GM12878 (cell line): ENCODE measurements around the gene TSPAN2. TPM values are rescaled to one million over a fixed set of nuclear protein-coding genes. Genes with fewer than 3 reads are reported as not detected.

ENCODE experiments used
- ATAC-seq: fragments of 200-7000 bp; cut with Tn5 transposase; 3 replicates; pipeline ENCODE4 v1.9.1; 2020; ENCODE audit warnings: mild to moderate bottlenecking, moderate library complexity
- BruUV-seq: library from RNA; stranded (reverse); fragments of 400-500 nt; replicated peaks from 2 replicates; lab custom pipeline; 2021; lab: Mats Ljungman, UMichigan
- CTCF ChIA-PET: fragments of 300-600 bp; sonication (Branson Sonifier 250); formaldehyde crosslinking; extraction: SDS; loops from one replicate; lab custom pipeline; 2021; ENCODE audit warnings: inconsistent platforms; lab: Yijun Ruan, JAX
- POLR2A ChIA-PET: fragments of 350-600 bp; formaldehyde crosslinking; extraction: SDS; loops from one replicate; lab custom pipeline; 2021; ENCODE audit warnings: inconsistent platforms; lab: Charles Lee
- RAD21 ChIA-PET: fragments of 300-600 bp; sonication (Branson Sonifier 250); formaldehyde crosslinking; loops from one replicate; lab custom pipeline; 2023; ENCODE audit warnings: antibody characterized with exemption; ENCODE audit not compliant: unreplicated experiment; lab: Charles Lee
- SMC1A ChIA-PET: fragments of 300-600 bp; sonication (Branson Sonifier 250); formaldehyde crosslinking; loops from one replicate; lab custom pipeline; 2023; ENCODE audit not compliant: unreplicated experiment, uncharacterized antibody; lab: Charles Lee
- DNase-seq: peaks from one replicate; pipeline ENCODE4 v3.0.0-alpha.2; 2011; ENCODE audit warnings: low read depth, low spot score
- FAIRE-seq: peaks from 3 replicates; lab custom pipeline; 2011; peaks lifted over from hg19 to GRCh38; lab: Jason Lieb, UNC
- H2AFZ ChIP-seq: 2 replicates; pipeline ENCODE4 v1.6.0; 2011; ENCODE audit warnings: low read depth, low read length, control low read depth; ENCODE audit not compliant: control insufficient read depth
- H3K27ac ChIP-seq: 2 replicates; pipeline ENCODE4 v1.5.1; 2011; ENCODE audit warnings: control low read depth; ENCODE audit not compliant: control insufficient read depth, insufficient read depth
- H3K27me3 ChIP-seq, 2 experiments: replicated peaks in 1 of 2; 2 replicates each; pipeline versions ENCODE4 v1.6.0 to v1.6.1; 2011; ENCODE audit warnings: low read length in 1 of 2; ENCODE audit not compliant: control insufficient read depth in 2 of 2, insufficient read depth in 2 of 2
- H3K36me3 ChIP-seq, 2 experiments: 2 replicates each; pipeline ENCODE4 v1.5.1; 2011; ENCODE audit warnings: low read length in 1 of 2; ENCODE audit not compliant: control insufficient read depth in 2 of 2, insufficient read depth in 2 of 2
- H3K4me1 ChIP-seq: 2 replicates; pipeline ENCODE4 v1.6.1; 2011; ENCODE audit warnings: mild to moderate bottlenecking, low read length, moderate library complexity, mixed read lengths; ENCODE audit not compliant: control insufficient read depth, insufficient read depth
- H3K4me2 ChIP-seq: 2 replicates; pipeline ENCODE4 v1.6.0; 2011; ENCODE audit warnings: control low read depth; ENCODE audit not compliant: control insufficient read depth, insufficient read depth
- H3K4me3 ChIP-seq: fragments of 200-600 bp; sonication (generic); 2 replicates; pipeline ENCODE4 v1.5.1; 2016
- H3K79me2 ChIP-seq: 2 replicates; pipeline ENCODE4 v1.6.0; 2011; ENCODE audit warnings: low read length; ENCODE audit not compliant: control insufficient read depth, insufficient read depth
- H3K9ac ChIP-seq: 2 replicates; pipeline ENCODE4 v1.8.0; 2011; ENCODE audit warnings: low read length, control low read depth, mixed read lengths; ENCODE audit not compliant: control insufficient read depth, insufficient read depth
- H3K9me3 ChIP-seq: replicated peaks from 3 replicates; pipeline ENCODE4 v1.5.1; 2011; ENCODE audit warnings: mild to moderate bottlenecking, low read length; ENCODE audit not compliant: control insufficient read depth, insufficient read depth
- H4K20me1 ChIP-seq: 2 replicates; pipeline ENCODE4 v1.6.0; 2011; ENCODE audit not compliant: control insufficient read depth, insufficient read depth
- BRCA1 ChIP-seq: IDR thresholded peaks from 2 replicates; pipeline ENCODE4 v1.6.1; 2011; ENCODE audit warnings: low read depth, low read length, improper control_type of control experiment
- CHD2 ChIP-seq: IDR thresholded peaks from 2 replicates; pipeline ENCODE4 v1.6.1; 2011; ENCODE audit warnings: low read depth, low read length, improper control_type of control experiment, borderline replicate concordance
- HDAC2 ChIP-seq: fragments of 200-600 bp; sonication (generic); IDR thresholded peaks from 2 replicates; pipeline ENCODE4 v1.6.1; 2017
- IKZF1 ChIP-seq: fragments of 450-650 bp; conservative IDR thresholded peaks from 2 replicates; pipeline ENCODE4 v1.6.1; 2017; ENCODE audit warnings: antibody characterized with exemption, mild to moderate bottlenecking
- RAD21 ChIP-seq: IDR thresholded peaks from 2 replicates; pipeline ENCODE4 v1.6.1; 2011; ENCODE audit warnings: mild to moderate bottlenecking, low read depth, low read length, moderate library complexity; ENCODE audit not compliant: insufficient read depth
- SMC3 ChIP-seq: IDR thresholded peaks from 2 replicates; pipeline ENCODE4 v1.6.1; 2011; ENCODE audit warnings: low read length, improper control_type of control experiment, borderline replicate concordance
- TARDBP ChIP-seq: IDR thresholded peaks from 2 replicates; pipeline ENCODE4 v1.6.1; 2016; ENCODE audit warnings: borderline replicate concordance
- ZNF24 ChIP-seq: fragments of 450-650 bp; IDR thresholded peaks from 2 replicates; pipeline ENCODE4 v1.6.1; 2017; ENCODE audit warnings: antibody characterized with exemption, mild to moderate bottlenecking
- WGBS: methylation state at CpG from one replicate; pipeline ENCODE4 v1.1.6; 2016; ENCODE audit warnings: low lambda C conversion rate; ENCODE audit not compliant: insufficient replicate concordance, insufficient coverage; ENCODE audit errors: missing lambda C conversion rate; 5-methylcytosine and 5-hydroxymethylcytosine counted together
- in situ Hi-C: fragments of 300-500 bp; cut with MboI; formaldehyde crosslinking; loops from 9 replicates; pipeline ENCODE4 v1.14.3; 2018; ENCODE audit warnings: mixed read lengths
- intact Hi-C: fragments of 100-400 bp; cut with micrococcal nuclease; formaldehyde crosslinking; loops from one replicate; pipeline ENCODE4 v1.14.2; 2022; ENCODE audit not compliant: unreplicated experiment
- polyA plus RNA-seq, 11 experiments: library from polyadenylated mRNA; depleted of rRNA in 4 of 11; unstranded in 6 of 11; stranded (reverse) in 5 of 11; fragments of >200 nt; fragmentation: Nextera tagmentation in 4 of 11; fragmentation: Illumina TruSeq in 1 of 11; extraction: Ambion mirVana in 4 of 11; extraction: Trizol in 1 of 11; gene quantifications; 1 replicate in 1 of 11; 2 replicates in 10 of 11; pipeline versions ENCODE4 v1.2.1 to v1.2.3, GENCODE V29; 2011 to 2016; ENCODE audit warnings: inconsistent platforms in 2 of 11, missing spikeins in 2 of 11, low read depth in 1 of 11
- total RNA-seq, 4 experiments: library from RNA; depleted of rRNA in 3 of 4; stranded (reverse); fragments of >200 nt in 3 of 4; fragmentation: Illumina TruSeq in 1 of 4; extraction: Trizol in 1 of 4; gene quantifications; 2 replicates each; pipeline versions ENCODE4 v1.2.1 to v1.2.3, GENCODE V29; 2013 to 2021
- TF ChIP-seq, protein P1 (sequence below): fragments of 450-650 bp; IDR thresholded peaks from 2 replicates; pipeline ENCODE4 v1.6.1; 2018; ENCODE audit warnings: borderline replicate concordance, mild to moderate bottlenecking; ENCODE audit not compliant: partially characterized antibody
- TF ChIP-seq, protein P2 (sequence below), 3 experiments: IDR thresholded peaks in 2 of 3; conservative IDR thresholded peaks in 1 of 3; 2 replicates each; pipeline ENCODE4 v1.5.1; 2011; ENCODE audit warnings: low read depth in 3 of 3, low read length in 3 of 3, mild to moderate bottlenecking in 3 of 3, control low read depth in 2 of 3, moderate library complexity in 2 of 3, inconsistent platforms in 1 of 3, mixed read lengths in 1 of 3; ENCODE audit not compliant: control insufficient read depth in 2 of 3, insufficient read depth in 1 of 3; ENCODE audit errors: extremely low read depth in 1 of 3

The TSPAN2 gene
- total and polyA plus RNA-seq, 10 of the 15 experiments (the other 5 are each of a cell fraction or from before 2014, with no cell fraction given) = under 0.01 to 0.73 TPM; not detected in 8

DNA sequence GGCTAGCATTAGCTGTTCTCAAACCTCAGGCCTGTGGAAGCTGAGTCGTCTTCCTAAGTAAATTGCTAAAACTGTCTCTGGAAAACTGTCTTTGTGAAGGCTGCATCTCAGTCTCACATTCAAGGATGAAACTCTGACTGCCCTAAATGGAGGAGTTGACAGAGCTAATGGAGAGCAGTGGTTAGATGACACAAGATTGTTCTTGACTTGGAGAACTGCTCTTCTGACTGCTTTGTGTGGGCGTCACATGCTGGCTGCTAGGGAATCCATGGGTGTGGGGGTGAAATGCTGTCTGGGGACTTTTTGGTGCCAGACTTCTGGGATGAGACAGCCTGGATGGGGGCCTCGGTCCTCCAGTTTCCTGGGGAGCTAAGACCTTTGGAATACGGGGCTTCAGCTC is 24.5 kb upstream of the TSPAN2 start (continued):
- TF ChIP-seq BRCA1 = no peak
- no peak for TF ChIP-seq TARDBP
- TF ChIP-seq HDAC2 = no peak
- no peak for TF ChIP-seq CHD2

DNA sequence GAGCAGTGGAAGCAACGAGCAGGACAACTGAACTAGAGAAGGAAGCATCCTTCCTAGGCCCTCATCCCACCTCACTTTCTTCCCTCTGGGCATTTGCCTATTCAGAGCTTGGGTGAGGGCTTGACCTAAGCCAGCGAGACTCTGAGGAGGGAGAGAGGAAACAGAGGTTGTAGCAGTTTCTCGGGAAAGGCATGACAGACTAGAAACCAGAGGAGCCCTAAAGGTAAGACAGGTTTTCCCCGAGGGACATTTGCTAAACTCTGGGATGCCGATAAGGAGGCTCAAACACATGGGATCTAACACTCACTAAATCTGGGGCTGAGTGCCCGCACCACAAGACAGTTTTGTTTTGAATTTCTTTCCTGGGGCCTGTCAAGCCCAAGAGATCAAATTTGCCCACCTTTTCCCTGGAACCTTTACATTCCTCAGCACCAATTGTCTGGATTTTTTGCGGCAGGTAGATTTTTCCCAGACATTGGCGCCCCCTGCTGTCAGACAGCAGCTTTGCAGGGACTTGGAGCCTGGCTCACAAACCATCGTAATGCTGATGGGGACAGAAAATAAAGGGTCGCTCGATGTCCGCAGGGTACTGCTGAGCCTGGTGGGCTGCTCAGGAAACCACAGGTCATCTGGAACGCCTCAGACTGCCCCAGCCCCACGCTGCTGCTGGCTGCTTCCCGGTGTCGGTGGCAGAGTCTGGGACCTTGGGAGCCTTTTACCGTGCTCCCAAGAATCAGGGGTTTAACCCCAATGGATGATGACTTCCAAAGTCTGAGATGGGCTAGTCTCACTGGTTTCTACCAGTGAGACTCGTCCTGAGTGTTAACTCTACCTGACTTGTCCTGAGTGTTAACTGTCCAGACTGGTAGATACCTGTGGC is 23.4 kb upstream of the TSPAN2 start:
- TF ChIP-seq, protein P1, sequence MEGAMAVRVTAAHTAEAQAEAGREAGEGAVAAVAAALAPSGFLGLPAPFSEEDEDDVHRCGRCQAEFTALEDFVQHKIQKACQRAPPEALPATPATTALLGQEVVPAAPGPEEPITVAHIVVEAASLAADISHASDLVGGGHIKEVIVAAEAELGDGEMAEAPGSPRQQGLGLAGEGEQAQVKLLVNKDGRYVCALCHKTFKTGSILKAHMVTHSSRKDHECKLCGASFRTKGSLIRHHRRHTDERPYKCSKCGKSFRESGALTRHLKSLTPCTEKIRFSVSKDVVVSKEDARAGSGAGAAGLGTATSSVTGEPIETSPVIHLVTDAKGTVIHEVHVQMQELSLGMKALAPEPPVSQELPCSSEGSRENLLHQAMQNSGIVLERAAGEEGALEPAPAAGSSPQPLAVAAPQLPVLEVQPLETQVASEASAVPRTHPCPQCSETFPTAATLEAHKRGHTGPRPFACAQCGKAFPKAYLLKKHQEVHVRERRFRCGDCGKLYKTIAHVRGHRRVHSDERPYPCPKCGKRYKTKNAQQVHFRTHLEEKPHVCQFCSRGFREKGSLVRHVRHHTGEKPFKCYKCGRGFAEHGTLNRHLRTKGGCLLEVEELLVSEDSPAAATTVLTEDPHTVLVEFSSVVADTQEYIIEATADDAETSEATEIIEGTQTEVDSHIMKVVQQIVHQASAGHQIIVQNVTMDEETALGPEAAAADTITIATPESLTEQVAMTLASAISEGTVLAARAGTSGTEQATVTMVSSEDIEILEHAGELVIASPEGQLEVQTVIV = no peak
- TF ChIP-seq, protein P2, sequence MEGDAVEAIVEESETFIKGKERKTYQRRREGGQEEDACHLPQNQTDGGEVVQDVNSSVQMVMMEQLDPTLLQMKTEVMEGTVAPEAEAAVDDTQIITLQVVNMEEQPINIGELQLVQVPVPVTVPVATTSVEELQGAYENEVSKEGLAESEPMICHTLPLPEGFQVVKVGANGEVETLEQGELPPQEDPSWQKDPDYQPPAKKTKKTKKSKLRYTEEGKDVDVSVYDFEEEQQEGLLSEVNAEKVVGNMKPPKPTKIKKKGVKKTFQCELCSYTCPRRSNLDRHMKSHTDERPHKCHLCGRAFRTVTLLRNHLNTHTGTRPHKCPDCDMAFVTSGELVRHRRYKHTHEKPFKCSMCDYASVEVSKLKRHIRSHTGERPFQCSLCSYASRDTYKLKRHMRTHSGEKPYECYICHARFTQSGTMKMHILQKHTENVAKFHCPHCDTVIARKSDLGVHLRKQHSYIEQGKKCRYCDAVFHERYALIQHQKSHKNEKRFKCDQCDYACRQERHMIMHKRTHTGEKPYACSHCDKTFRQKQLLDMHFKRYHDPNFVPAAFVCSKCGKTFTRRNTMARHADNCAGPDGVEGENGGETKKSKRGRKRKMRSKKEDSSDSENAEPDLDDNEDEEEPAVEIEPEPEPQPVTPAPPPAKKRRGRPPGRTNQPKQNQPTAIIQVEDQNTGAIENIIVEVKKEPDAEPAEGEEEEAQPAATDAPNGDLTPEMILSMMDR (IDR thresholded peaks at IDR 0.05 in 2 of 3, conservative IDR thresholded peaks at IDR 0.05 in 1 of 3; ENCODE audit: control insufficient read depth in 2 of 3, extremely low read depth in 1 of 3, insufficient read depth in 1 of 3, low read depth in 3 of 3, low read length in 3 of 3) = peak; percentile 77 to 95 (median 90)
- TF ChIP-seq SMC3 (peak; percentile 75; the same call in 1 of the 2 replicates), ZNF24 (no peak), IKZF1 (0 out of 2 replicates have a peak, but pooled peaks have one; percentile 23), RAD21 (peak; percentile 83)
- Histone ChIP-seq H3K79me2 (no peaks in the 10 kb centered on the region), H3K4me3 (no peak overlapping the region), H3K9ac (no peak overlapping the region), H3K4me2 (no peak overlapping the region), H3K27me3 (no peaks in the 10 kb centered on the region; a peak in 1 of 4 replicates), H3K36me3 (no peaks in the 10 kb centered on the region), H3K9me3 (no peaks in the 10 kb centered on the region), H4K20me1 (peaks cover 4% of the 10 kb centered on the region; the same call in 1 of the 2 replicates), H2AFZ (no peak overlapping the region), H3K4me1 (no peaks in the 10 kb centered on the region), H3K27ac (no peak overlapping the region)
- no TSS peak for BruUV-seq
- ChIA-PET POLR2A (interaction anchor here (0.7 to 0.9 kb wide), 2 partner anchors 14 to 133 kb away, joined by 3 to 4 read pairs; no protein-coding TSS in a partner anchor), RAD21 (interaction anchor here (1.0 to 4.5 kb wide), 17 partner anchors 10 to 766 kb away, joined by 3 to 43 read pairs (median 6); partner anchors contain the start of gene TSPAN2), SMC1A (interaction anchor here (0.9 to 5.2 kb wide), 26 partner anchors 10 to 397 kb away, joined by 3 to 82 read pairs (median 6); no protein-coding TSS in a partner anchor), CTCF (interaction anchor here (0.6 to 5.2 kb wide), 42 partner anchors 8 to 775 kb away, joined by 3 to 138 read pairs (median 5); partner anchors contain the start of gene TSPAN2)
- FAIRE-seq (no peak), ATAC-seq (peak; percentile 70), DNase-seq (no peak)
- in situ Hi-C loops (loop anchor here (5.0 kb wide), 1 partner anchor 135 kb away; no protein-coding TSS in a partner anchor), intact Hi-C loops (loop anchor here (1.0 kb wide), 2 partner anchors 60 to 133 kb away; no protein-coding TSS in a partner anchor)
- 25% methylated on average over 18 of the region's 18 CpGs for WGBS
